Measurements from ENCODE around the gene PHKB. TPM values are rescaled to one million over a fixed set of nuclear protein-coding genes. Genes with fewer than 3 reads are reported as not detected.

The PHKB gene
- total and polyA plus RNA-seq, 2 of the 8 experiments (the other 6 are each of a cell fraction or from before 2014, with no cell fraction given), result 18.6 to 38.3 TPM

DNA sequence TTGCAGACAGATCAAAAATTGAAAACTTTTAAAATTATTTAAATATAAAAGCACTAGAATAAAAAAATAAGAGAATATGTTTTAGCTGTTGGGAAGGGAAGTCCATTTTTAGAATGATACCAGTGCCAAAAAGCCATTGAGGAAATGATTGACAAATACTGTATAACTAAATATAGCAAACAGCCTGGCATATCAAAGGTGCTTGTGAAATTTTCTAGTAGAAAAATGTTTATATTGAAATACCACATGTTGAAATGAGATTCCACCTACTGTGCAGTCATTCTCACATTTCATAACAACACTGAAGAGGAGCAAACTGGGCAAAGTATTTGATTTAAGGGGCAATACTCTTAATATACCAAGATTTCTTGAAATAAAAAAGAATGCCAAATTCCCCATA, 183.5 kb downstream of the PHKB start:
- H3K9me3 ChIP-seq (ENCODE audit: insufficient read depth in 2 of 2, low read depth in 1 of 2, low read length in 1 of 2), result no peaks in the 10 kb centered on the region
- no peak overlapping the region for H4K5ac ChIP-seq (ENCODE audit: insufficient read length, low read depth, low read length)
- no peaks in the 10 kb centered on the region for H3K79me2 ChIP-seq (ENCODE audit: control insufficient read depth in 1 of 2, insufficient read depth in 2 of 2, low read length in 2 of 2)
- no peak overlapping the region for H3K14ac ChIP-seq (ENCODE audit: insufficient read length)
- H3K23me2 ChIP-seq (ENCODE audit: low read depth, low read length), result no peaks in the 10 kb centered on the region
- H3K27me3 ChIP-seq (replicated peaks in 1 of 4; ENCODE audit: control insufficient read depth in 3 of 4, extremely low read depth in 1 of 4, insufficient read depth in 3 of 4, low read length in 3 of 4), result no peaks in the 10 kb centered on the region
- H4K8ac ChIP-seq (ENCODE audit: extremely low read depth, insufficient read depth, low read length), result no peak overlapping the region
- H3K23ac ChIP-seq (ENCODE audit: insufficient read length), result no peak overlapping the region
- H3K9ac ChIP-seq (replicated peaks in 1 of 4; ENCODE audit: extremely low read depth in 1 of 4, low read depth in 3 of 4, low read length in 3 of 4), result no peak overlapping the region
- no peak overlapping the region for H2BK12ac ChIP-seq (ENCODE audit: low read depth, low read length)
- no peak overlapping the region for H3K56ac ChIP-seq (replicated peaks; ENCODE audit: insufficient read length, low read depth, low read length)
- H3K4ac ChIP-seq (replicated peaks; ENCODE audit: insufficient read length, low read depth, low read length), result no peak overlapping the region
- H2BK120ac ChIP-seq (replicated peaks; ENCODE audit: low read depth, low read length), result no peak overlapping the region
- H3K79me1 ChIP-seq (ENCODE audit: low read depth, low read length), result no peaks in the 10 kb centered on the region
- H3K27ac ChIP-seq (ENCODE audit: low read depth, low read length), result no peak overlapping the region
- no peaks in the 10 kb centered on the region; a peak in 1 of 7 replicates for H3K4me1 ChIP-seq (replicated peaks in 1 of 4; ENCODE audit: control insufficient read depth in 3 of 4, insufficient read depth in 4 of 4, low read length in 3 of 4)
- no peaks in the 10 kb centered on the region for H4K20me1 ChIP-seq (replicated peaks in 1 of 2; ENCODE audit: control insufficient read depth in 1 of 2, insufficient read depth in 2 of 2, low read length in 2 of 2)
- H3K36me3 ChIP-seq (ENCODE audit: control insufficient read depth in 2 of 4, insufficient read depth in 4 of 4, low read length in 3 of 4), result no peaks in the 10 kb centered on the region
- H2BK5ac ChIP-seq (ENCODE audit: low read depth, low read length), result no peak overlapping the region
- no peak overlapping the region for H3K18ac ChIP-seq (ENCODE audit: extremely low read depth, low read length)
- CTCF ChIA-PET (ENCODE audit: partially characterized antibody), result no interaction called here
- FAIRE-seq (no peak), DNase-seq (ENCODE audit: low read depth in 1 of 2, low spot score in 2 of 2) (no peak)
- H2BK20ac ChIP-seq (ENCODE audit: low read length), result no peak overlapping the region
- POLR2A ChIA-PET (ENCODE audit: partially characterized antibody), result no interaction called here
- no peak overlapping the region for H3K4me2 ChIP-seq (ENCODE audit: insufficient read depth in 1 of 2, low read depth in 2 of 2, low read length in 2 of 2)
- no peak overlapping the region for H2BK15ac ChIP-seq (ENCODE audit: low read length)
- H2AK5ac ChIP-seq (ENCODE audit: low read depth, low read length), result no peak overlapping the region
- H2AFZ ChIP-seq (ENCODE audit: low read length), result no peak overlapping the region
- no peak overlapping the region for H4K91ac ChIP-seq (replicated peaks; ENCODE audit: insufficient read length, low read length)
- no peak overlapping the region for H3K4me3 ChIP-seq (ENCODE audit: extremely low read depth in 1 of 4, insufficient read depth in 2 of 4, low read depth in 3 of 4, low read length in 4 of 4)
- TF ChIP-seq ZNF274 (IDR thresholded peaks at IDR 0.05; ENCODE audit: borderline replicate concordance, extremely low read depth, low read length) (no peak), FOSL1 (IDR thresholded peaks at IDR 0.05; ENCODE audit: insufficient read depth, low read depth, low read length) (no peak), SIRT6 (IDR thresholded peaks at IDR 0.05; ENCODE audit: low read length) (no peak), POLR2AphosphoS5 (IDR thresholded peaks at IDR 0.05; ENCODE audit: low read depth, low read length) (no peak), BACH1 (IDR thresholded peaks at IDR 0.05; ENCODE audit: low read length) (no peak), TAF1 (IDR thresholded peaks at IDR 0.05; ENCODE audit: low read depth, low read length) (no peak), CBX5 (IDR thresholded peaks at IDR 0.05; ENCODE audit: low read depth, low read length) (no peak), SIN3A (conservative IDR thresholded peaks at IDR 0.05 in 1 of 2, IDR thresholded peaks at IDR 0.05 in 1 of 2; ENCODE audit: low read depth in 1 of 2, low read length in 2 of 2) (no peak), EP300 (IDR thresholded peaks at IDR 0.05; ENCODE audit: borderline replicate concordance in 1 of 2, low read depth in 2 of 2, low read length in 2 of 2) (no peak), CEBPB (IDR thresholded peaks at IDR 0.05; ENCODE audit: low read depth, low read length) (no peak), SP1 (IDR thresholded peaks at IDR 0.05; ENCODE audit: low read depth, low read length) (no peak), SIX5 (IDR thresholded peaks at IDR 0.05; ENCODE audit: low read depth, low read length) (no peak)
- TF ChIP-seq, protein P1, sequence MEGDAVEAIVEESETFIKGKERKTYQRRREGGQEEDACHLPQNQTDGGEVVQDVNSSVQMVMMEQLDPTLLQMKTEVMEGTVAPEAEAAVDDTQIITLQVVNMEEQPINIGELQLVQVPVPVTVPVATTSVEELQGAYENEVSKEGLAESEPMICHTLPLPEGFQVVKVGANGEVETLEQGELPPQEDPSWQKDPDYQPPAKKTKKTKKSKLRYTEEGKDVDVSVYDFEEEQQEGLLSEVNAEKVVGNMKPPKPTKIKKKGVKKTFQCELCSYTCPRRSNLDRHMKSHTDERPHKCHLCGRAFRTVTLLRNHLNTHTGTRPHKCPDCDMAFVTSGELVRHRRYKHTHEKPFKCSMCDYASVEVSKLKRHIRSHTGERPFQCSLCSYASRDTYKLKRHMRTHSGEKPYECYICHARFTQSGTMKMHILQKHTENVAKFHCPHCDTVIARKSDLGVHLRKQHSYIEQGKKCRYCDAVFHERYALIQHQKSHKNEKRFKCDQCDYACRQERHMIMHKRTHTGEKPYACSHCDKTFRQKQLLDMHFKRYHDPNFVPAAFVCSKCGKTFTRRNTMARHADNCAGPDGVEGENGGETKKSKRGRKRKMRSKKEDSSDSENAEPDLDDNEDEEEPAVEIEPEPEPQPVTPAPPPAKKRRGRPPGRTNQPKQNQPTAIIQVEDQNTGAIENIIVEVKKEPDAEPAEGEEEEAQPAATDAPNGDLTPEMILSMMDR (IDR thresholded peaks at IDR 0.05; ENCODE audit: control extremely low read depth in 1 of 3, insufficient read depth in 1 of 3, low read depth in 1 of 3, low read length in 3 of 3), result no peak
- TF ChIP-seq, protein P2, sequence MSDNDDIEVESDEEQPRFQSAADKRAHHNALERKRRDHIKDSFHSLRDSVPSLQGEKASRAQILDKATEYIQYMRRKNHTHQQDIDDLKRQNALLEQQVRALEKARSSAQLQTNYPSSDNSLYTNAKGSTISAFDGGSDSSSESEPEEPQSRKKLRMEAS (IDR thresholded peaks at IDR 0.05), result no peak

All from H1 (cell line).